Neural progenitor cell (in vitro differentiated cells): ENCODE results near the gene RAB25. TPM values are rescaled to one million over a fixed set of nuclear protein-coding genes. Genes with fewer than 3 reads are reported as not detected.

Experiments used
- DNase-seq: peaks from one replicate; pipeline ENCODE4 v3.0.0-alpha.2; 2016; ENCODE audit warnings: low spot score
- H2AFZ ChIP-seq: fragments of 200-600 bp; sonication (generic); replicated peaks from 2 replicates; pipeline ENCODE4 v1.6.1; 2016; ENCODE audit warnings: antibody characterized with exemption
- H3F3A ChIP-seq: fragments of 200-600 bp; sonication (generic); 2 replicates; pipeline ENCODE4 v1.6.1; 2016; ENCODE audit warnings: antibody characterized with exemption, low read depth
- H3K27ac ChIP-seq: fragments of 200-600 bp; sonication (generic); 2 replicates; pipeline ENCODE4 v1.5.1; 2016; ENCODE audit warnings: mild to moderate bottlenecking
- H3K27me3 ChIP-seq: fragments of 200-600 bp; sonication (generic); 2 replicates; pipeline ENCODE4 v1.6.1; 2016; ENCODE audit warnings: mild to moderate bottlenecking, moderate library complexity
- H3K36me3 ChIP-seq: fragments of 200-600 bp; sonication (generic); 2 replicates; pipeline ENCODE4 v1.5.1; 2016
- H3K4me1 ChIP-seq: fragments of 200-600 bp; sonication (generic); 2 replicates; pipeline ENCODE4 v1.6.1; 2016; ENCODE audit warnings: mixed run types
- H3K4me2 ChIP-seq: fragments of 200-600 bp; sonication (generic); 2 replicates; pipeline ENCODE4 v1.6.1; 2016
- H3K4me3 ChIP-seq: fragments of 200-600 bp; sonication (generic); 2 replicates; pipeline ENCODE4 v1.5.1; 2016
- H3K79me2 ChIP-seq: fragments of 200-600 bp; sonication (generic); 2 replicates; pipeline ENCODE4 v1.6.1; 2016; ENCODE audit warnings: low read depth
- H3K9ac ChIP-seq: fragments of 200-600 bp; sonication (generic); 2 replicates; pipeline ENCODE4 v1.6.1; 2016
- H3K9me3 ChIP-seq: fragments of 200-600 bp; sonication (generic); 2 replicates; pipeline ENCODE4 v1.5.1; 2016; ENCODE audit warnings: low read depth
- H4K20me1 ChIP-seq: fragments of 200-600 bp; sonication (generic); 2 replicates; pipeline ENCODE4 v1.6.1; 2016; ENCODE audit warnings: low read depth
- H3K27ac Mint-ChIP-seq: 3 replicates; pipeline ENCODE4 v1.8.0; 2021; ENCODE audit warnings: mixed read lengths
- H3K27me3 Mint-ChIP-seq: 2 replicates; pipeline ENCODE4 v1.8.0; 2022; ENCODE audit warnings: low read depth, mild to moderate bottlenecking, inconsistent platforms, moderate library complexity, mixed read lengths; ENCODE audit not compliant: insufficient read depth
- H3K36me3 Mint-ChIP-seq: 3 replicates; pipeline ENCODE4 v1.8.0; 2021; ENCODE audit warnings: mixed read lengths
- H3K4me1 Mint-ChIP-seq: 3 replicates; pipeline ENCODE4 v1.8.0; 2021; ENCODE audit warnings: mixed read lengths
- H3K4me3 Mint-ChIP-seq: 3 replicates; pipeline ENCODE4 v1.8.0; 2021; ENCODE audit warnings: mild to moderate bottlenecking, moderate library complexity, mixed read lengths
- H3K9me3 Mint-ChIP-seq: 3 replicates; pipeline ENCODE4 v1.8.0; 2020; ENCODE audit warnings: mixed read lengths
- EZH2 ChIP-seq: fragments of 200-600 bp; sonication (generic); IDR thresholded peaks from 2 replicates; pipeline ENCODE4 v1.6.1; 2017; ENCODE audit warnings: antibody characterized with exemption, mild to moderate bottlenecking, moderate library complexity
- EZH2phosphoT487 ChIP-seq: fragments of 200-600 bp; sonication (generic); IDR thresholded peaks from 2 replicates; pipeline ENCODE4 v1.6.1; 2017; ENCODE audit warnings: antibody characterized with exemption
- total RNA-seq: library from RNA; depleted of rRNA; stranded (reverse); fragments of >200 nt; gene quantifications from 2 replicates; pipeline ENCODE4 v1.2.3, GENCODE V29; 2015; ENCODE audit warnings: low replicate concordance
- TF ChIP-seq, protein P1 (sequence below): fragments of 200-600 bp; sonication (generic); IDR thresholded peaks from 2 replicates; pipeline ENCODE4 v1.5.1; 2017; ENCODE audit warnings: antibody characterized with exemption, mild to moderate bottlenecking

RAB25 gene
- total RNA-seq, 1 donor from 2014 or later, result 2.4 TPM

- Mint-ChIP-seq H3K4me1 (peaks cover 46% of the 10 kb centered on the region), H3K27me3 (peaks cover 9% of the 10 kb centered on the region), H3K36me3 (no peaks in the 10 kb centered on the region), H3K27ac (no peak overlapping the region), H3K9me3 (no peaks in the 10 kb centered on the region), H3K4me3 (no peak overlapping the region)
- Histone ChIP-seq H3K4me3 (no peak overlapping the region), H3K27ac (peak overlapping the region; percentile 78), H4K20me1 (peaks cover 8% of the 10 kb centered on the region), H3K27me3 (no peaks in the 10 kb centered on the region), H3K9me3 (no peaks in the 10 kb centered on the region), H2AFZ (peak overlapping the region; percentile 26), H3K4me1 (peaks cover 33% of the 10 kb centered on the region), H3F3A (peaks cover 45% of the 10 kb centered on the region), H3K4me2 (peak overlapping the region; percentile 3), H3K9ac (no peak overlapping the region), H3K79me2 (peaks cover 3% of the 10 kb centered on the region), H3K36me3 (no peaks in the 10 kb centered on the region)
- no peak for DNase-seq
- TF ChIP-seq EZH2 (no peak), EZH2phosphoT487 (no peak)
- TF ChIP-seq, protein P1, sequence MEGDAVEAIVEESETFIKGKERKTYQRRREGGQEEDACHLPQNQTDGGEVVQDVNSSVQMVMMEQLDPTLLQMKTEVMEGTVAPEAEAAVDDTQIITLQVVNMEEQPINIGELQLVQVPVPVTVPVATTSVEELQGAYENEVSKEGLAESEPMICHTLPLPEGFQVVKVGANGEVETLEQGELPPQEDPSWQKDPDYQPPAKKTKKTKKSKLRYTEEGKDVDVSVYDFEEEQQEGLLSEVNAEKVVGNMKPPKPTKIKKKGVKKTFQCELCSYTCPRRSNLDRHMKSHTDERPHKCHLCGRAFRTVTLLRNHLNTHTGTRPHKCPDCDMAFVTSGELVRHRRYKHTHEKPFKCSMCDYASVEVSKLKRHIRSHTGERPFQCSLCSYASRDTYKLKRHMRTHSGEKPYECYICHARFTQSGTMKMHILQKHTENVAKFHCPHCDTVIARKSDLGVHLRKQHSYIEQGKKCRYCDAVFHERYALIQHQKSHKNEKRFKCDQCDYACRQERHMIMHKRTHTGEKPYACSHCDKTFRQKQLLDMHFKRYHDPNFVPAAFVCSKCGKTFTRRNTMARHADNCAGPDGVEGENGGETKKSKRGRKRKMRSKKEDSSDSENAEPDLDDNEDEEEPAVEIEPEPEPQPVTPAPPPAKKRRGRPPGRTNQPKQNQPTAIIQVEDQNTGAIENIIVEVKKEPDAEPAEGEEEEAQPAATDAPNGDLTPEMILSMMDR, result no peak
Observed at GRCh38 chr1:156065871-156066270, 4.9 kb downstream of the RAB25 start.

DNA sequence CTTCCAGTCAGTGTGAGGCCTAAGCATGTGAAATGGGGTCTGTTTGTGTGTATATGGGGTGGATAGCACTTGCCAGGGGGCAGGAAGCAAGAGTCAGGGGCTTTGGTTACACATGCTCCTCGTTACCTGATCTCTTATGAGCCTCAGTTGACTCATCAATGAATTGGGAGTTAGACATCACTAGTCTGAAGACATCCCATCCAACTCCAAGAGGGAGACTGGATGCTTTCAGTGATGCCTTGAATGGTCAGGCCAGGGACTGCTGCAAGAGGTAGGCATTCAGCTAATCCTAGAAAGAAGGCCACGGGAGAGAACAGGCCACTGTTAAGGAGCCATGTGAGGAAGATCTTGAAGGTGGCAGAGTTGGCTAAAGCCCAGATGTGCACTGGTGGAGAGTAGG is 6.3 kb downstream of the RAB25 start:
- no peaks in the 10 kb centered on the region for H3K9me3 Mint-ChIP-seq
- no peak for DNase-seq
- H3K9me3 ChIP-seq, result no peaks in the 10 kb centered on the region
- peaks cover 33% of the 10 kb centered on the region for H3K4me1 ChIP-seq
- H3K36me3 Mint-ChIP-seq, result peaks cover 7% of the 10 kb centered on the region
- peaks cover 11% of the 10 kb centered on the region for H3K79me2 ChIP-seq
- H3K27ac ChIP-seq, result peak overlapping the region; percentile 37
- no peak overlapping the region for H3K9ac ChIP-seq
- peaks cover 4% of the 10 kb centered on the region for H3K27me3 Mint-ChIP-seq
- TF ChIP-seq EZH2phosphoT487, result no peak
- TF ChIP-seq EZH2, result no peak
- TF ChIP-seq, protein P1, result no peak
- H2AFZ ChIP-seq, result no peak overlapping the region
- H4K20me1 ChIP-seq, result peaks cover 22% of the 10 kb centered on the region
- H3K4me1 Mint-ChIP-seq, result peaks cover 44% of the 10 kb centered on the region
- H3K4me2 ChIP-seq, result no peak overlapping the region
- peak overlapping the region; percentile 53 for H3K27ac Mint-ChIP-seq
- peak overlapping the region; percentile 18 for H3K4me3 Mint-ChIP-seq
- H3K27me3 ChIP-seq, result no peaks in the 10 kb centered on the region
- H3F3A ChIP-seq, result peaks cover 44% of the 10 kb centered on the region
- H3K36me3 ChIP-seq, result no peaks in the 10 kb centered on the region
- H3K4me3 ChIP-seq, result no peak overlapping the region

DNA sequence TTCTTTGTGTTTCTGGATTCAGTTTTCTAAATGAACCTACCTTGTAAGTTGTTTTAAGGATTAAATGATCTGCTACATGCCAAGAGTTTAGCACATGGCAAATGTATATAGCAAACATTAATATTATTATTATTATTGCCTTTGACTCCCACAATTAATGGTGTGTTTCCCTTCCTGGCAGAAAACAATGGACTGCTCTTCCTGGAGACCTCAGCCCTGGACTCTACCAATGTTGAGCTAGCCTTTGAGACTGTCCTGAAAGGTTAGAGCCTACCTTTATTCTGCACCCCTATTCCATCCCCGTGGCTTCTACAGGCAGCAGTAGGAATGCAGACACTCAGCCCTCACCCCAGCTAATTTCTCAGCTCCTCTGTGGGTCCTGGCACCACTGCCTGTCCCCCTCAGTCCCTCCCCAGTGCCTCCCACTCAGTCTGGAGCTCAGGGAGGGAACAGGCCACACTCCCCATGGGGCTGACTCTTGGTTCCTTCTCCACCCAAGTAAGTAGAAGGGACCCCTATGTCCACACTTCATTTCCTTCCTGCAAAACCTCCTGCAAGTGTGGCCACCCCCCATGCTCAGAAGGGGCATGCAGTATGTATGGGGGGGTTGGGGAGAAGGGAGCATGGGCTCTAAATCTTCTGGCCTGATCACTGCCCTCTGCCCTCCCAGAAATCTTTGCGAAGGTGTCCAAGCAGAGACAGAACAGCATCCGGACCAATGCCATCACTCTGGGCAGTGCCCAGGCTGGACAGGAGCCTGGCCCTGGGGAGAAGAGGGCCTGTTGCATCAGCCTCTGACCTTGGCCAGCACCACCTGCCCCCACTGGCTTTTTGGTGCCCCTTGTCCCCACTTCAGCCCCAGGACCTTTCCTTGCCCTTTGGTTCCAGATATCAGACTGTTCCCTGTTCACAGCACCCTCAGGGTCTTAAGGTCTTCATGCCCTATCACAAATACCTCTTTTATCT is 8.8 kb downstream of the RAB25 start:
- Histone ChIP-seq H4K20me1 (peaks cover 47% of the 10 kb centered on the region), H3K27ac (peak overlapping the region; percentile 17), H3K4me3 (no peak overlapping the region), H3K9ac (no peak overlapping the region), H3K36me3 (no peaks in the 10 kb centered on the region), H3K27me3 (no peaks in the 10 kb centered on the region), H3F3A (peaks cover 52% of the 10 kb centered on the region), H2AFZ (no peak overlapping the region), H3K4me2 (peak overlapping the region; percentile 38), H3K79me2 (peaks cover 37% of the 10 kb centered on the region), H3K4me1 (peaks cover 57% of the 10 kb centered on the region), H3K9me3 (no peaks in the 10 kb centered on the region)
- TF ChIP-seq EZH2phosphoT487, result no peak
- TF ChIP-seq, protein P1, result no peak
- Mint-ChIP-seq H3K4me1 (peaks cover 61% of the 10 kb centered on the region), H3K27ac (peak overlapping the region; percentile 81), H3K4me3 (no peak overlapping the region), H3K9me3 (no peaks in the 10 kb centered on the region), H3K36me3 (peaks cover 17% of the 10 kb centered on the region), H3K27me3 (peaks cover 7% of the 10 kb centered on the region)
- no peak for DNase-seq
